Activated naive CD8-positive, alpha-beta T cell treated with anti-CD3 and anti-CD28 coated beads, Interleukin-2, amount 50 U/mL, for 16 hours (primary cell): ENCODE measurements around the gene ARHGAP33.

Source experiments
- DNase-seq: peaks from one replicate; pipeline ENCODE4 v3.0.0-alpha.2; 2020; ENCODE audit warnings: low read depth, low spot score

The ARHGAP33 gene

DNA sequence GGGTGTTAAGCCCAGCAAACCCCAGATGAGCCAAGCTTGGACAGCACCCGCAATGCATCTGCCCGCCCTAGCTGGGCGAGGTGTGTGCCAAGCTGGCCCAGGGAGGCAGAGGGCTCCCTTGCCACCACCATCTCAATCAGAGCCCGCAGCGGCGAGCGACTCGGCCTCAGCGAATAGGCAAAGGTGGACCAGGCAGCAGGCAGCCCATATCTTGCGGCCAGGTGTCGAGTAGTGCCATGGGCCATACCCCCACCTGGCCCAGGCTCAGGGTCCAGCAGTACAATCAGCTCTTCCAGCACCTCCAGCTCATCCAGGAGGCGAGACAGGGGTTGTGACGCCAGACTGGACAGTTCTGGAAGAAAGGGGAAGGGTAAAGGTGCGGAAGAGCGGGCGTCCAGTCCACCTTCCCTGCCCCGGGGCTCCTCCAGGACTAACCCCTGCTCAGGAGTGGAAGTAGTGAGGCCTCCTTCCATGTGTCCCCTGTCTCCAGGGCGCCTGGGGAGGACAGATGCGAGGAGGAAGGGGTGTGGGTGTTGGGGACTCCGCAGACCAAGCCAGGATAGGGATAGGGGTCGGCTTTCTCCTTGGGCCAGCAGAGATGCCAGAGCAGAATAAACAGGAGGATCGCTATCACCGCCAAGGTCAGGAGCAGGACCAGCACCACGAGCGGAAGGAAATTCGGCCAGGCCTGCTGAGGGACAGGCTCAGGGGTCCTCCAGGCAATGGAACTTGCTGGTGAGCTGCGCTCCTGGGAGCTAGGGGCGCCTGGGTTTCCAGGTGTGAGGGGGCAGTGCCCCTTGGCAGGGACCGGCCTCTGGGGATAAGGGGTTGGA is 35.9 kb upstream of the ARHGAP33 start:
- DNase-seq: no peak

DNA sequence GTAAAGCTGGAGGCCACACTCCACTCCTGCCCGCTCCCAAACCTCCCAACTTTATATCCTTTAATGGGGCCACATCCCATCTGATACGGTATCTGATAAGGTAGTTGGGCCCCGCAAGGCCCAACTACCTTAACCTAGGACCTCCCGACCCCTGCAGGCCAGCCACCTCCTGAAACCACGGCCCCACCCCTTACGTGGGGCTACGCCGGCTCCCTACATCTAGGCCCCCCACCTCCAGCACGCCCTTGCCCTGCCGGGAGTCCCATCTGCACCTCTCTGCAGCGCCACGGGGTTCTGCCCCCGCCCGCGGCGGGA is 35.3 kb upstream of the ARHGAP33 start:
- no peak for DNase-seq

DNA sequence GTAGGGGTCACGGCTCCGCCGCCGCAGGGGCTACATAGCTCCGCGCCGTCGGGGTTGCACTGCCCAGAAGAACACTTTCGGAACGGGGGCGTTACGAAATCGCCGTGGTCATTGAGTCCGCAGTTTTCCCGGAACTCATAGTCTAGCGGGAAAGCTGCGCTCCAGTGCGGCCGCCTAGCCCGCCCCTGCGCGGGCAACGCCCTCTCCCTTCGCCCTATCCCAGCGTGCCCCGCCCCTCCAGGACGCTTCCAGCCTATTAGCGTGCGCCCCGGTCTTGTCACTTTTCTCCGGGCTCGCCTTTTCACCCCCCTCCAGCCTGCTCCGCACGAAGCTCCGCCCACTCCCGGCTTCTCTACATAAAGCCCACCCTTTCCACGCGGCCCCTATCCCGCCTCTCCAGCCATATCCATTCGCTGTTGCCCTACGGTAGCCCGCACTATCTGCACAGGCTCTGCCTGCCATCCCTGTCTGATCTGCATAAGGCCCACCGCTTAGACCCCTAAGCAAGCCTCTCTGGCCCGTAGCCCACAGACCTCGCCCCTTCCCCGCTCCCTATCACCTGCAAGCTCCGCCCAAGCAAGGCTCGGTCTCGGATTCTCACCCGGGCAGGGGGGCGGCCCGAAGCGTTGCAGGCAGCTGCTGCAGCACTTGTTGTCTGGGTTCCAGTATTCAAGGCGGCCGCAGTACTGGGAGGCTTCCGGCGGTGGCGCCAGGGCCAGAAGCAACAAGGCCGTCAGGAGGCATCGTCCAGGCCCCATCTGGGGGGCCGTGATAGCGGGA is 34.8 kb upstream of the ARHGAP33 start:
- peak; percentile 92 for DNase-seq

DNA sequence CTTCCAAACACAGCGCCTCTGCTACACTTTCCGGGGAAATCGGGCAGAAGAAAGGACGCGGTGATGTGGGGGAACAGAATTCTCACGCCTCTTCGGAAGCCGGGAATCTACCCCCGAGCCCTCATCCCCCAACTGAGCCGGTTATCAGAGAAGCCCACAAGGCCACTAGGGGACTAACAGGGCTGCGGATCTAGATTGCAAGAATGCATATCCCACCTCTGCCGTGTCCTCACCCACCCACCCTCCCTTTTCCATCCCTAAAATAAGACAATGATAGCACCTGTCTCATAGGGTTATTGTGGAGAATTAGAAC is 34.2 kb upstream of the ARHGAP33 start:
- DNase-seq: no peak

DNA sequence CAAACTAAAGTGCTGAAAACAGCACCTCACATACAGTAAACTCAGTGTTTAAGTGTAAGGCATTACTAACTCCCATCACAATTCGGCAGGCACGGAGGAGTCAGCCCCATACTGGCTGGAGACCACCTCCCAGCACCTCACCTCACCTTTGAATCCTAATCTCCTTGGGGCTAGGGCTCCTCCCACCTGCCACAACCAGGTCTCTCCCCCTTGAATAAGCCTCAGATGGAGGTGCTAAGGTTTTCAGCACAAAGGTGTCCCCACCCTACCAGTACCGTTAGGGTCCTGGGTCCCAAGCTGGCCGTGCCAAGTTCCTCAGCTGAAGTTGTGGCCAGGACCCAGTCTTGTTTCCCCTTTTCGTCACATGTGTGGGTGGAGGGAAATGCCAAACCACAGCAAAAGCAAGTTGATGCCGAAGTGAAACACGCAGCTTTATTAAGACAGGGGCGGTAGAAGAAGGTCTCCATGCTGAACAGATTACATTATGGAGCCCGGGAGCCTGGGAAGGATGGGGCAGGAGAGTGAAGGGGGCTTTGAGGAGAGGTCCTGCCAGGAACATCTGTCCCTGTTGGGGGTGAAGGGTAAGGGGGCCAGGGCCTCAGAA is 33.1 kb upstream of the ARHGAP33 start, which contains the start of gene IGFLR1:
Gene IGFLR1, minus strand, starts transcription at position 332 of the 604 bp plus-strand sequence. CDS start 1,272 bp downstream, outside the sequence.
- DNase-seq: peak; percentile 61

DNA sequence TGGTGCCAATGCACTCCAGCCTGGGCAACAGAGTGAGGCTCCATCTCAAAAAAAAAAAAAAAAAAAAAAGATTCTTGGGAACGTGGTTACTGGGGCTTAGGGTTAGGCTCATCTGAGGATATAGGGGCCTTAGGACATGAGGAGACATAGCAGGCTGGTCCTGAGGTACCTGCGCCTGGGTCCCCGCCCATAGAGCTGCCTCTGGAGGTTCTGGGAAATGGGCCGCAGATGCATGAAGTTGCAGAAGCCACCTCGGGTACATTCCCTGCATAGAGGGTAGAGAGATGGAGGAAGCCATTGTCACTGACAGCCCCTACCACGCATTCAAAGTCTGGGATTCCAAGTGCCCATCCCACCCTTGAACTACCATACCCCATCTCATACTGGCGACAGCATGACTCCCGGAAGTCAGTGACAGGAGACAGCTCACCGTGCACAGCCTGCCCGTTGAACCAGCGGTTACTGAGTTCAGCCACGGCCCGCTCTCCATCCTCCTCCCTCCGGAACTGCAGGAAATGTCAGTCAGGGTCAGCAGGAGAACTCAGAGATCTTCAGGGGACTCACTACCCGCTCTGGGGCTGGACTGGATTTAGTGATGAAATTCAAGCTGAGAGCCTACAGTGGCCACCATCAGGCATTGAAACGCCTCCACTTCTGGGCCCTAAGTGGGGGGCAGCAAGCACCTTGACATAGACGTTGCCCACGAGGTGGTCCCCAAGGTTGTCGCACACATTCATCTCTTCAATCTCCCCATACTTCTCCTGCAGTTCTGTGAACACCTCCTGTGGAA is 31.5 kb upstream of the ARHGAP33 start:
- DNase-seq: no peak

DNA sequence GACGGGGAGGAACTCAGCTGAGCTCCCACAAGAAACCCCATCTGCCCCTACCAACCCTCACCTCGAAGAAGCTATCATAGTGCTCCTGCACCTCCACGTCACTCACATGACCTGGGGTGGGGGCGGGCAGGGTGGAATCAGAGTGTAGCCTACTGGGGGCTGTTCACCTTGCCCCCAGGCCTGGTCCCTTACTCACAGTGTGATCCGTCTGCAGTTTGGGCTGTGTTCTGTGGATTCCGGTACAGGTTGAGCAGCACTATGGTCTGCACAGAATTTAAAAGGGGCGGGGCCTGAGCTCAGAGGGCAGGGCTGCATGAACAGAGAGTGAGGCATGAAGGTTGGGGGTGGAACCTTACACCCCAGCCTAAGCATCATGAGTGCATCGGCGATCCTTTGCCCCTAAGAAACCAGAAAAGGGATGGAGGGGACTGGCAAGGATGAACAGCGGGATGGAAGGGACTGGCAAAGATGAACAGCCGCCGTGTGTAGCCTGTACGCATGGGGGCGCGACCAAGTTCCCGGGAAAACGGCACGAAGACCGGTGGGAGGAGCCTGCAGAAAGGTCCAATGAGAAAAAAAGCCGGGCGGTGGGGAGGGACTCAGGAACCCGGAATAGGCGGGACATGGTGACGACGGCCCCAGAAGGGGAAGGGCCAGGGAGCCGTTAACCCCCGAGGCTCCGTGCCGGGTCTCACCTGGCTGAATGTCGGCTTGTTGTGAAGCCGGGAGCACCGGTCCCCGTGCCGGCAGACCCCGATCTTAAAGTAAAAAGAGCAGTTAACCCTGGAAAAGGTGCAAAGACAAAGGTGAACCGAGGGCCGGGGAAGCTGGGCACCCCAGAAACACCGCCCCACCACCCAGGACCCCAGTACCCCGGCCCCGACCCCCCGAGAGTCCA is 30.7 kb upstream of the ARHGAP33 start:
- DNase-seq: peak; percentile 82

DNA sequence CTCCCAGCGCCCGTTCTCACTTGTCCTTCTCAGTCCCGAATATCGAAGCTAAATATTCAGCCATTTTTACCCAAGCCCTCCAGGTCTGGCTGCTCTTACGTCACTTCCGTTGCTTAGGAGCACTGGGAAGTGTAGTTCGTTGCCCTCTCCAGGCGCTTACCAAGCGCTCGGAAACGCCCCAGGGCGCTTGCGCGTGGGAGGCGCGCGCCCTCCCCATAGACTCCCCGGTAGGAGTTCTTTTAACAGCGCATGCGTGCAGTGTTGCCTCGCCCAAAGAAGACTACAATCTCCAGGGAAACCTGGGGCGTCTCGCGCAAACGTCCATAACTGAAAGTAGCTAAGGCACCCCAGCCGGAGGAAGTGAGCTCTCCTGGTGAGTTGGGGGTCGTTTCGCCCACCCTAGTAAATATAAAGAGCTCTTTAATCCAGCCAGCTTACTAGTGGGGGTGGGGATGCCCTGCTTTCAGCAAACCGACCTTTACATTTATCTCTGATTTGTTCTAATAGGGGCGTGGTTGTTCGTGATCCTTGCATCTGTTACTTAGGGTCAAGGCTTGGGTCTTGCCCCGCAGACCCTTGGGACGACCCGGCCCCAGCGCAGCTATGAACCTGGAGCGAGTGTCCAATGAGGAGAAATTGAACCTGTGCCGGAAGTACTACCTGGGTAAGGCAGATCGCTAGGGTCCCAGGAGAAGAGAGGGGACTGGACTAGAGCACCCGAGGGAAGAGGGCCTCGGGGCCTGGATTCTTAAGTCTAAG is 29.9 kb upstream of the ARHGAP33 start, which contains the start of the genes PSENEN and U2AF1L4:
Gene PSENEN, plus strand, starts transcription at position 324 of the 759 bp plus-strand sequence. Its CDS starts 280 bp downstream, at position 604.
Gene U2AF1L4, minus strand, starts transcription at position 91 of the 759 bp plus-strand sequence. Its CDS starts 27 bp downstream, at position 64.
- peak; percentile 90 for DNase-seq

DNA sequence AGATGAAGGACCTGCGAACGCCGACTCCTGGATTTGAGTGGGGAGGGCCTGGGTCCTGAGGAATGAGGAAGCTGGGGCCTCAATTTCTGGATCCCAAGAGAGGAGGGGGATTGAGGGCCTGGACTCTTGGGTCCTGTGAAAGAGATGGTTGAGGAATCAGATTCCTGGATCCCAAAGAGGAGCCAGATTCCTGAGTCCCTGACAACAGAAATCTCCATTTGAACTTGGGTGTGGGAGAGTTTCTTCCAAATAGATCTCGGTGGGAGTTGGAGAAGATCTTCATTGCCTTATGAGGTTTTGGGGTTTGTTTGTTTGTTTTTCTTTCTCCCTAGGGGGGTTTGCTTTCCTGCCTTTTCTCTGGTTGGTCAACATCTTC is 29.3 kb upstream of the ARHGAP33 start:
- DNase-seq: no peak

DNA sequence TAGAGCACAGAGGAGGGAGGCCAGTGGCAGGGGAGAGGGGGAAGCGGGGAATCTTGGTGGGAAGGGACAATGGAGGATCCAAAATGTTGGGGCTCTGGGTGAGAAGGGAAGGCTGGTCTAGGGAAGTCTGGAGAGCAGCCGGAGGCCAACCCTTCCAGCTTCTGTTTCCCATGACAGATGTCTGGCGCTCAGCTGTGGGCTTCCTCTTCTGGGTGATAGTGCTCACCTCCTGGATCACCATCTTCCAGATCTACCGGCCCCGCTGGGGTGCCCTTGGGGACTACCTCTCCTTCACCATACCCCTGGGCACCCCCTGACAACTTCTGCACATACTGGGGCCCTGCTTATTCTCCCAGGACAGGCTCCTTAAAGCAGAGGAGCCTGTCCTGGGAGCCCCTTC is 28.8 kb upstream of the ARHGAP33 start:
- no peak for DNase-seq

DNA sequence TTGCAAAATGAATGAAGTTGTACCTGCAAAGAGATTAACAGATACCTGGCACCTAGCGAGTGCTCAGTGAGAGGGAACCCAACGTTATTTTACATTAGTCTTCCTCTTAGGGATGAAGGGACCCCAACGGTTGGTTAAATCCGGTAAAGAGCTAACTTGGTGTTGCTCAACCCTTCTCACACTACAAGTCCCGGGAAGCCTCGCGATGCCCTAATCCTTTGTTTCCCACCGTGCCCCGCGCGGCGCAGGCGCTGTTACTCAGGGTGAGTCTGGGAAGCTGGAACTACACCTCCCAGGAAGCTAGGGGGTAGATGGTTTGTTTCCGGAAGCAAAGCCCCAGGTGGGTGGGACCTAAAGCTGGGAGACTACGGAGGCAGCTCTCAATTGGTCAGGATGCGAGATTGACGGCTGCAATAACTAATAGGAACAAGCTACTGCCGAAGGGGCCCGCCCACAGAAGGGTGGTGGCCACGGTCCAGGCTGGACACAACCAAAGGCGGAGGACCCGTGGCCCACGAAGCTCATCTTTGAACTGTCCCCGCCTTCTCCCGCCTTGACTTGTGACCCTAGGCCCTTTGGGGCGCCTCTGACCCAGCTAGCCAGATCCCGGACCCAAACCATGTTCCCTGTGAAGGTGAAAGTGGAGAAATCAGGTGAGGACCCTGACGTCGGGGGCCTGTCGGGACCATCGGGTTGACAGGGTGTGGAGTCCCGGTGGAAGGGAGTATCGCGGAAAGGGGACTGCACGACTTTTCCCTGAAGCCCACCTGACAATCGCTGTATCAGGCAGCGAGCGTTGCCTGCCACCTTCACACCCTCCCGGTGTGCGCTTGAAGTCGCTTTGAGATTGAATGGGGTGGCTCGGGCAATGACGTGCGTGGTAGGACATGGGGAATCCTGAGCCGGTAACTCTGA is 27.0 kb upstream of the ARHGAP33 start, which contains the start of gene LIN37:
Gene LIN37, plus strand, starts transcription at position 471 of the 915 bp plus-strand sequence. Its CDS starts 149 bp downstream, at position 620.
- peak; percentile 97 for DNase-seq

DNA sequence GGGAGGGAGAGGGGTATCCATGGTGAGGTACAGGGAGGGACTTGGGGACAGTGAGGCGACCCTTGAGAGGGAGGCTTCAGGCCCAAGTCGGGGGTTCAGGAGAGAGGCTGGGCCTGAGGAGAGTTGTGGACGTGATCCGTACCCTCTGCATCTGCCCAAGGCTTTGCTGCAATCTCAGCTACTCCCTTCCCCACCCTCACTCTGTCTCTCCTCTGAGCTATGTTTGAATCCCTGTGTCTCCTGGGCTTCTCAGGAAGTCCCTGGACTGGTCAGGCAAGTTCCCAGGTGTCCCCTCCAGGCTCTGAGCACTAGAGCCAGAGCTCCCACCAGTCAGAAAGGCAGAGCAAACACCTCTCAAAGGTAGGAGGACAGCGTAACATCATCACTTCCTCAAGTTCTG is 25.2 kb upstream of the ARHGAP33 start:
- DNase-seq: no peak

DNA sequence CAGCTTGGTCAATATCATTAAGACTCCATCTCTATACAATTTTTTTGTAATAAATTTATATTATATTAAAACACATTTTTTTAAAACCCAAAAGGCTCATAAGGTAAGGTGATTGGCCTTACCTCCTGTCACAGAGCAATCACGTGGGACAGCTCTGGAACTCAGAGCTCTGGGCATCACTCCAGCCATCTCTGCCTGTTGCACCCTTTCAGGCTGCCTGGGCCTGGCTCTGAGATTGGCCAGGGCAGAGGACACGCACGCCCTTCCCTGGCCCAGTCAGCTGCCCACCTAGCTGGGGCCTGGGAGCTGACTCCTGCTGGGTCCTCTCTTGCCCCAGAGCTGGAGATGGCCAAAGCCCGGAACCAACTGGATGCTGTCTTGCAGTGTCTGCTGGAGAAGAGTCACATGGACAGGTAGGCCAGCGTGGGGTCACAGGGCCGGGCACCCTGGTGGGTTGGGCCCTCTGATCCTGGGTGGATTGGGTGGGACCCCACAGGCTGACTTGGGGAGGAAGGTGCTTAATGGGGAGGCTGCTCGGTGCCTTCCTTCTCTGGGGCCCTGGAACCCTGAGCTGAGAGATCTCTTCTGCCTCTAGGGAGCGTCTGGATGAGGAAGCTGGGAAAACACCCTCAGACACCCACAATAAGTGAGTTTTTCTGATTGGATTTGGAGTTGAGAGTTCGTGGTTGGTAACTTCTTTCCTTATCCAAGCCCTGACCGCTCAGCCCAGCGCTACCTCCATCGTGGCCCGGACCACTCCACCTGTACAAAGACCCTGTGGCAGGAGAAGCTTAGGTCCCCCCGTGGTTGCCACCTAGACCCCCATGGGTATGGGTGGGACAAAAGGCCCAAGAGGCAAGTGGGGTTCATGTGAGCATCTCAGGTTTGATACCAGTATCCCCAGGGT is 23.3 kb upstream of the ARHGAP33 start:
- no peak for DNase-seq

DNA sequence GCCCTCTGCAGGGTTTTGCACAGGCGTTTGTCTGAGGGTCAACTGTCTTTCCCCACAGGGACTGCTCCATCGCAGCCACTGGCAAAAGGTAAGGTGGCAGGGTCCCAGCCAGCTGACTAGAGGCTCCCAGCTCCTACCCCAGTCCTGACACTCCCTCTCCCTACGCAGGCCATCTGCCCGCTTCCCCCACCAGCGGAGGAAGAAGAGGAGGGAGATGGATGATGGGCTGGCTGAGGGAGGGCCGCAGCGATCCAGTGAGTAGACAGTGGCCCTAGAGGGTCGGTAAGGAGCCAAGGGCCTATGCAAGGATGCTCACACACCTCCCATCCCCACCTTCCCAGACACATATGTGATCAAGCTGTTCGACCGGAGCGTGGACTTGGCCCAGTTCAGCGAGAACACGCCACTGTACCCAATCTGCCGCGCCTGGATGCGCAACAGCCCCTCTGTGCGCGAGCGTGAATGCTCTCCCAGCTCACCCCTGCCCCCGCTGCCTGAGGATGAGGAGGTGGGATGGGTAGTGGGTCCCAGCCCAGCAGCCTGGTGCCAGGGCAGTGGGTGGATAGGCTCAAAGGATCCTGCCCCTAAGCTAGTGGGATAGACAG is 22.5 kb upstream of the ARHGAP33 start:
- no peak for DNase-seq

DNA sequence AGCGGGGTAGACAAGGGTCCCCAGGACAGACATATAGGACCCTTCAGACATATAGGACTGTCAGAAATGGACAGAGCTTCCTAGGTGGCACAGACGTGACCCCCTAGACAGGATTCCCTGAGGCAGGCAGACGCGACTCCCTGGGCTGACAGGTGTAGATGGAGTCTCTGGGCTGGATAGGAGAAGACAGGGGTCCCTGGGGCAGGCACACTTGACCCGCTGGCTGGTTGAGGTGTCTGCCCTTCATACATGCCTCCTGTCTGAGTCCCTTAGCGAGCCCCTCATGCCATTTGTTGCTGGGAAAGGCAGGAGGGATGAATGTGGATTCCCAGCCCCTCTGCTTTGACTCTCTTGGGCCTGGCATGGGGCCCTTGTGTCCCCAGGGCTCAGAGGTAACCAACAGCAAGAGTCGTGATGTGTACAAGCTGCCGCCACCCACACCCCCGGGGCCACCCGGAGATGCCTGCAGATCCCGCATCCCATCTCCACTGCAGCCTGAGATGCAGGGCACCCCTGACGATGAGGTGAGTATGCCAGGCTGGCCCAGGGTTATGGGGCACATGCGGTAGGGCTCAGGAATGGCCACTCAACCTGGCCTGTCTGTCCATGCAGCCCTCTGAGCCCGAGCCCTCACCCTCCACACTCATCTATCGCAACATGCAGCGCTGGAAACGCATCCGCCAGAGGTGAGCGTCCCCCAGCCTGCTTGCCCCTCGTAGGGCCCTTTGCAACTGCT is 21.6 kb upstream of the ARHGAP33 start:
- DNase-seq: no peak

DNA sequence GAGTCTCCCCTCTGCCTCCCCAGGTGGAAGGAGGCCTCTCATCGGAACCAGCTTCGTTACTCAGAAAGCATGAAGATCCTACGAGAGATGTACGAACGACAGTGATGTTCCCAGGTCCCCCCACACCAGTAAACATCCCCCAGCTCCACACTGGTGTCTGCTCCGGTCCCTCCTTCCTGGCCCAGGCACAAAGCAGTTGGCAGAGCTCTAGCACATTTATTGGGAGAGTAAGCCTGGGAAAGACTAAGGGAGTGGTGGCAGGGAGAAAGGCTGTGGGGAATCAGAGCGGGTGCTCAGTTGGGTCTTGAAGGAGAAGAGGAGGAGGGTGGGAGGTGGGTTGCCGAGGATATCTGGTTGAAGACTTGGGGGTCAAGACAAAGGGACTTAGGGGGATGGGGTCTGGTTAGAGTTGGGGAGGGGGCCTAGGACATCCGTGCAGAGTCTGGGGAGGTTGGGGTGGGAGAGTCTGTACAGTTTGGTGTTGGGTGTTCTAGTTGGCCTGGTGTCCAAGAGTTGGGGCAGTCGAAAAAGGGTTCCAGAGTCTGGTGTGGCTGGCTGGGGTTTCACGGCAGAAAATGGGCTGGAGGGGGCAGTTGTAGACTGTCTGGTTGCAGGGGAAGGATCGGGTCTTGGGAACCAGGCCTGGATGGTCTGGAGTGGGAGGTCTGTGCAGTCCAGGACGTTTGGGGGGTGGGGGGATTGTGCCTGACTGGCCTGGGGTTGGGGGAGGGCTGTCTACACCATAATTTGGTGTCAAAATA is 20.8 kb upstream of the ARHGAP33 start:
- DNase-seq: no peak
